HG02571 (cell line): ENCODE measurements around the gene SCGB3A2.
"Not testable (repeated sequence)": the region's sequence is repeated elsewhere in the genome, so short reads cannot be mapped to it uniquely, and the experiment has no call there.

Experiments used
- ATAC-seq: cut with Tn5 transposase; IDR thresholded peaks from one replicate; pipeline ENCODE4 v1.9.1; 2021; ENCODE audit warnings: mild to moderate bottlenecking, moderate library complexity; ENCODE audit not compliant: unreplicated experiment

Gene SCGB3A2

DNA sequence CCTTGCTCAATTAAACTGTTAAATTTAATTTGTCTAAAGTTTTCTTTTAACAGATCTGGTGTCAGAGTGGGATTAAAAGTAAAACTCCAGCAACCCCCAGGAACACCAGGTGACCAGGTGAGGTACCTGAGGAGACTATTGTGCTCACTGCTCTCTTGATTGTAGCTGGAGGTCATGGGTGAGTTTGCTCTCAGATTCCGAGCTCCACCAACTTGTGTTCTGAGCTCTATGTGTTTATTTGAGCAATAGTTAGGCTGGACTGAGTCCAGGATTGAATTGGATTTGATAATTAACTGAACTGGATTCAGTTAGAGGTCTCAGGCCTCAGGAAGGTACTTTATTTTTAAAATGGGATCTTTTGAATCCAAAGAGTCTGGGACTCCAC is 17.9 kb upstream of the SCGB3A2 start:
- ATAC-seq: no peak

DNA sequence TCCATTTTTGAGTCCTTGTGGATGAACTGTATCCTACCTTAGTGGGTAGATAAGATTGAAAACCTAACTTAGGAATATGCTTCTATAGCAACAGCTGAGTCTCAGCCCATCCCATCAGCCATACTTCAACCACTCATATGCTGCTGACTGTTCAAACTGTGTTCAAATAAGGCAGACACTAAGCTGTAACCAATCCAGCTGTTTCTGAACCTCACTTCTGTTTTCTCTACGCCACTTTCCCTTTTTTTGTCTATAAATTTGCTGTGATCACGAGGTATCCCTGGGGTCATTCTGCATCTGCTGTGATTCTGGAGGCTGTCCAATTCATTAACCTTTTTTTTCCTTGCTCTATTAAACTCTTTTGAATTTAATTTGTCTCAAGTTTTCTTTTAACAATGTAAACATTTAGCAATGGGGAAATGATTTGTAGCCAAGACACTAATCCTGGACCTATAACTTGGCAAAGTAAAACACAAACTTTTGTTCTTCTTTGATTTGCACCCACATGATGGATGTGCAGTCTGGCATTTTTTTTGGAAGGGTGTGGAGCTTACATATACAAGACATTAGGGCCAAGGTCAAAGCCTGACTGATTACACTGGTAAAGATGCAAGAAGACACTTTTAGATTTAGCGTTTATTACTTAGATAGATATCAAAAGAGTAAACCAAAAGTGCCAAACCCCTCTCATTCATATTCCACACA is 14.9 kb upstream of the SCGB3A2 start:
- ATAC-seq: no peak

DNA sequence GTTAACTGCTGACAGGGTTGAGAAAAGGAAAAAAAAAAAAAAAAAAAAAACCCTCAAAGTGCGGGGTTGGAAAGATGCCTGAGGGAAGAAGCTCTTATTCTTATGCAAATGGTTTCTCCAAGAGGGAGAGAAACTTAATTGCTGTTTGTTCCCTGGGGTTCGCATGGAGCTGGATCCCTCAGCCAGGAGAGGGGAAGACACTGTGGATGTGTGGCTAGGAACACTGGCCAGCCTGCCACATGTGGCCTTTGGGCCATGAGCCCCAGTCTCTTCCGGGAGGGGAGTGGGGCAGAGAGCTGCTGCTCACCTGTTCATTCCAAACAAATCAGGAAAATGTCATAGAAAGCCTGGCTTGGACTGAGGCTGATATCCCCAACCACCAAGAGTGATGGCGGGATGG is 9.4 kb upstream of the SCGB3A2 start:
- ATAC-seq: no peak

DNA sequence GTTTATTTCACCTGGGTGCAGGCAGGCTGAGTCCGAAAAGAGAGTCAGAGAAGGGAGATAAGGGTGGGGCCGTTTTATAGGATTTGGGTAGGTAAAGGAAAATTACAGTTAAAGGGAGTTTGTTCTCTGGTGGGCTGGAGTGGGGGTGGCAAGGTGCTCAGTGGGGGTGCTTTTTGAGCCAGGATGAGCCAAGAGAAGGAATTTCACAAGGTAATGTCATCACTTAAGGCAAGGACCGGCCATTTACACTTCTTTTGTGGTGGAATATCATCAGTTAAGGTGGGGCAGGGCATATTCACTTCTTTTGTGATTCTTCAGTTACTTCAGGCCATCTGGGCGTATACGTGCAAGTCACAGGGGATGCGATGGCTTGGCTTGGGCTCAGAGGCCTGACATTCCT is 8.6 kb upstream of the SCGB3A2 start:
- not testable (repeated sequence) for ATAC-seq

DNA sequence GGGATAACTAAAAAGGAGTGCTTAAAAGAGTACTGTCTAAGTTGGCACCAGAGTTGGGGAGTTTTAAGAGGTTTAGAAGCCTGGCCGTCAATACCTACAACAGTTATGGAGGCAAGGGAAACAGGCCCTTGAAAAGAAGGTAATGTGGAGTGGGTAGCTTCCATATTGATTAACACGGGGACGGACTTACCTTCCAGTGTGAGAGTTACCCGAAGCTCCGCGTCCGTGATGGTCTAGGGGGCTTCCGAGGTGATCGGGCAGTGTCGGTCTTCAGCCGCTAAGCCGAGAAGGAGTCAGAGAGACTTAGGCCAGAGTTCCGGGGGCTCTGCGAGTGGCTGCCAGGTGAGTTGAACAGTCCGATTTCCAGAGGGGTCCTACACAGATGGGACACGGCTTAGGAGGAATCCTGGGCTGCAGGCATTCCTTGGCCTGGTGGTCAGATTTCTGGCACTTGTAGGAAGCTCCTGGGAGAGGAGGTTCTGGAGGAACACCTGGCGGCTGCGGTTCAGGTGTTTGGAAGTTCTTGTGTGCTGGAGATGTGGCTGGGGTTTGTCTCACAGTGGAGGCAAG is 6.4 kb upstream of the SCGB3A2 start:
- not testable (repeated sequence) for ATAC-seq

DNA sequence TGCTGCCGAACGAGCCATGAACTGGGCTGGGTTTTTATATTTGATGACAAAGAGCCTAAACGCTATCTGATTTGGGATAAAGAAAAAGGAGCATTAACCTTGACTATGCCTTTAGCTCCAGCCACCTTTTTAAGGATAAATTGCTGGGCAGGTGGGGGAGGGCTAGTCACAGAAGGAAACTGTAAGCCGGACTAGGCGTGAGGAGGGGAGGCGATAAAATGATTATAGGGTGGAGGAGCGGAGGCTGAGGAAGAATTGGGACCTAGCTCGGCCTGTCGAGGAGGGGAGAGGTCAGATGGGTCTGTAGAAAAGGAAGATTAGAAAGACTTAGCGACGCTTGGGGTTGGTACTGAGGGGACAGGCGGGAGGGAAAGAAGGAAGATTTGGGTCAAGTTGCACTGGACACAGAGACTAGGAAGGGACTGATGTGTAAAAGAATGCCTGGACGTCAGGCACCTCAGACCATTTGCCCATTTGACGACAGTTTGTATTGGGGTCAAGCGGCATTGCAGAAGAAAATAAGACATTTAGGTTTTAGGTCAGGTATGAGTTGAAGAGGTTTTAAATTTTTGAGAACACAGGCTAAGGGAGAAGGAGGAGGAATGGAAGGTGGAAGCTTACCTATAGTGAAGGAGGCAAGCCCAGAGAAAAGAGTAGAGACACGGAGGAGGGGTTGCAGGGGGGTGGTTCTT is 5.6 kb upstream of the SCGB3A2 start:
- ATAC-seq: not testable (repeated sequence)

DNA sequence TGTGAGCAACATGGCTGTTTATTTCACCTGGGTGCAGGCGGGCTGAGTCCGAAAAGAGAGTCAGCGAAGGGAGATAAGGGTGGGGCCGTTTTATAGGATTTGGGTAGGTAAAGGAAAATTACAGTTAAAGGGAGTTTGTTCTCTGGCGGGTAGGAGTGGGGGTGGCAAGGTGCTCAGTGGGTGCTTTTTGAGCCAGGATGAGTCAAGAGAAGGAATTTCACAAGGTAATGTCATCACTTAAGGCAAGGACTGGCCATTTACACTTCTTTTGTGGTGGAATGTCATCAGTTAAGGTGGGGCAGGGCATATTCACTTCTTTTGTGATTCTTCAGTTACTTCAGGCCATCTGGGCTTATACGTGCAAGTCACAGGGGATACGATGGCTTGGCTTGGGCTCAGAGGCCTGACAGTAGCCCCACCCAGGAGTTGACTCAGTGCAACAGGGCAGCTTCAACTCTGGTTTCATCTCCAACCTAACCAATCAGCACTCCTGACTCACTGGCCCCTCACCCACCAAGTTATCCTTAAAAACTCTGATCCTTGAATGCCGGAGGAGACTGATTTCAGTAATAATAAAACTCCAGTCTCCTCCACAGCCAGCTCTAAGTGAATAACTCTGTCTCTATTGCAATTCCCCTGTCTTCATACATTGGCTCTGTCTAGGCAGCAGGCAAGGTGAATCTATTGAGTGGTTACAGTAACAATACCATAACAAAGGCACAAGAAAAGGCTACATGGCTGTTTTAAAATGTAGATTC is 4.2 kb upstream of the SCGB3A2 start:
- ATAC-seq: not testable (repeated sequence)

DNA sequence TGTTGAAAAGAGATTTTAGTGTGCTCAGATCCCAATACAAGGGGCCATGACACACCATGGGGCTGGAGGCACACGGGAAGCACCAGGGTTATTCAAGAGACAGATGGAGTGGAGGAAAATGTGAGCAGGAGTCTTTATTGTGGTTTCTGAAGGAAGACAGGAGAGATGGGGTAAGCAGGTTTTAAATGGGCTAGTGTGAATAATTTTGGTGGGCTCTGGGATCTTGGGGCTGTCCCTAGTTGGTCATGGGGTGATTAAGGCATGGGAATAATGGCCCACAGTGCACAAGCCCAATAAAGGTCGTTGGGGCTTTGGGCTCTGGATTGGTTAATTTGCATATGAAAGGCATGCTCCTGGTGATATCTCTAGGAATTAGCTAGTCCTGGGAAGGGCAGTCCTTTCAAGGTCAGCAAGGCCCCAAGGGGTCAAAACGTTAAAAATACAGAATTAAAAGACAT is 3.6 kb upstream of the SCGB3A2 start:
- ATAC-seq: no peak

DNA sequence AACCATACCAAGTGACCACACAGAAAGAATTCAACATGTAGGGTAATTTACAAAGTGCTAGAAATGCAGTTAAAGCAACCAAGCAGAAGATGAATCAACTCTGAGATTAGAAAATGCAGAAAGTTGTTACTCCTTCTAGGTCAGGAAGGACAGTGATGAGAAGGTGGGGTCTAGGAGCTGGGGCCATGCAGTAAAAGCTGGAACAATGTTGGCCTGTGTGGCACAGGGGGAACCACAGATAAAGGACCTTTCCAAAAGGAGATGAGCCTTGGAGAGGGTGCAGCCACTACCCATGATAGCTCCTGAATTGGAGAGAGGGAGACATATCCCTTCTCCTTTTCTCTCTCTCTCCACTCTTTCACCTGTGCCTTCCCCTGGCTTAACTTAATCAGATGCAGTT is 2.4 kb upstream of the SCGB3A2 start:
- ATAC-seq: no peak

DNA sequence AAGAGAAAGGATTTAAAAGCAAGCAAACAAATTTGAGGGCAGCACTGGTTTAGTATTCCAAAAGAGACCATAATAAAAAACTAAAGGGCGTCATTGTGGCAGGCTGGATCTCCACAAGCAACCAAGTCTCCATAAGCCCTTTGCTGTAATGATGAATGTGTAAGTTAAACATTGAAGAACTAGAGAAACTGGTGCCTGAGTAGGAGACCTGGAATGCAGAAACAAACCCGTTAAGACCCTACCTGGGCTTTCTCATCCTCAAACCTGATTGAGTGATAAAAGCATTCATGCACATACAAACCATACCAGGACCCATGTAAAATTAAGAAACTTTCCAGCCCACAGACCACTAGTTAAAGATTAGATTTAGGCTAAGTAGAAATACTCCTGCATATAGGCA is 1.9 kb upstream of the SCGB3A2 start:
- ATAC-seq: no peak

DNA sequence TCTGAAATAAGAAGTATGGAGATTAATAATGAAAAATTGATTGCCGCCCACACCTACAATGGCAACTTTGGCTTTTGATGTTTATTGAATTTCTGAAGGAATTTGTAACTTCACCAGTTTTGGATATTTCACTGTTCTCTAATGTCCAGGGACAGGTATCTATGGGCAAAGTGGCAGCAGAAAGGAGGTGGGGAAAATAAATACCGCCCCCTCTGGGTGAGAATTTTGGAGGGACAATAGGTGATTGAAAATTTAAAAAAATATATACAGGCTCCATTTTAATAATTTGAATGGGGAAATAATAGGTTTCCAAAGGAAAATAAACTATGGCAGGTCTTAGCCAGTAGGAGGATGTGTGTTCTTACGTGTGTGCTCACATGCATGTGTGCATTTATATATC is 1.3 kb downstream of the SCGB3A2 start:
- ATAC-seq: no peak

DNA sequence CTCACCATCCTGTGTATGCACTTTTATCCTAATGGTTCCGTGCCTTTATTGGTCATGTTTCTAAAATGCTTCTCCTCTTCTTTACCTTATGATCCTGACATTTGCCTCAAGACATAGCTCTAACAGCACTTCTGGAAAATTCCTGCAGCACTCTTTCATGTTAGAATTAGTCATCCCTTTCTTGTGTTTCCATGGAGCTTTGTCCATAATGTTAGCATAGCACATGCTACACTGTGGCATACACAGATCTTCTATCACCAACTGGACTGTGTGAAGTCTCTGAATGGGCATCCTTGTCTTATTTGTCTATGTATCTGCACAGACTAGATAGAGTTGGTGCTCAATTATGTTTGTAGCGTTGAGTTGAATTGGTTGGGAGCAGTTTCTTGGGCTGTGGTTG is 2.0 kb downstream of the SCGB3A2 start:
- no peak for ATAC-seq

DNA sequence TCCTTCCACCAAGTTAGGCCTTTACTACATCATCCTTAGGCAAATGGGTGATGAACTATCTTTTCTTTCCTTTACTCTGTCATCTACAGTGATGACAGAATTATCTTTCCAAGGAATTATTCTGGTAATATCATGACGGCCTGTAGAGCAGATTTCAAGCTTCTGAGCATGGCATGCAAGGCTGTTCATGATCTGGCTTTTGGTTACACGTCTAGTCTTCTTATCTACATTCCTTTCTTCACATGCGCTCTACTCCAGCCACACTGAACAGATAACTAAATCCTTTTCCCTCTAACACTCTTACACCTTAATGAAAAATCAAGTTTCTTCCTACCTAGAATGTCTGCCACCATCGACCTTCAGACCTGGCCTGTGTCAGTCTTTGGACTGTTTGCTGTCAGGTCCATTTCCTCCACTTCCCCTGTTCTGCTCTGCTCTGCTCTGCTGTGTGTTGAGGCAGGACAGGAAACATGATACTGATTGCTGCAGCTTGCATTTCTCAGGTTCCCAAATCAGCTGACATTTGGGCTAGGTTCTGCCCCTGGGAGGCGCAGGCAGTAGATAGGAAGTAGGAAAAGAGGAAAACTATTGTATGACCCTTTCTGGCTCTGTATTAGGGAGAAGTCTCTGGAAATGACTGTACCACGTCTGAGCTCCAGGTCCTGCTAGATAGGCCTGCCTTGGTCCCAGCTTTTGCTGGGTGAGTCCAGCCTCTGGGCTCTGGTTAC is 4.2 kb downstream of the SCGB3A2 start:
- ATAC-seq: no peak

DNA sequence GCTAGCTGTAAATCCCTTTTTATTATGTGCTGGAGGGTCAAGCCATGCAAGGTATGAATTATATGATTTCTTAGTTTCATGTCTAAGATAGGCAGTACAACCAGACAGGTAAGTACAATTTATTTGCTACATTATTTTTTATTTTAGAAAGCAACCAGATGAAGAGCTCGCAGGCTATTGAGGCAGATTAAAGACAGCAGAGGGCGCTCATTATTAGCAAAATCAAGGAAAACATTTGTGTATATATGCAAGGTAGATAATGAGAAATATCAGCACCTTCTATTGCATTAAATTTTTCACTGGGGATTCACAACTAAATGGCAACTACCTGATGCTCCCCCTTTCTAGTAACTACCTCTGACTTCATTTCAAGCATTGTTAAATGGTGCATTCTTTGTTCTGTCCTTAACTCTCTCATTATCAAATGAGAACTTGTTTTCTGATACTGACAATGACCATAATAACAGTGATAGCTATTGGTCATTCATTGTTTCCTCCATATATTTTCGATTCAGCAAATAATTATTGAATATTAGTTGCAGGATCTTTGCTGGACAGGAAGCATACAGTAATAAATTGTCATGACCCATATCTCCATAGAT is 8.6 kb downstream of the SCGB3A2 start:
- no peak for ATAC-seq

DNA sequence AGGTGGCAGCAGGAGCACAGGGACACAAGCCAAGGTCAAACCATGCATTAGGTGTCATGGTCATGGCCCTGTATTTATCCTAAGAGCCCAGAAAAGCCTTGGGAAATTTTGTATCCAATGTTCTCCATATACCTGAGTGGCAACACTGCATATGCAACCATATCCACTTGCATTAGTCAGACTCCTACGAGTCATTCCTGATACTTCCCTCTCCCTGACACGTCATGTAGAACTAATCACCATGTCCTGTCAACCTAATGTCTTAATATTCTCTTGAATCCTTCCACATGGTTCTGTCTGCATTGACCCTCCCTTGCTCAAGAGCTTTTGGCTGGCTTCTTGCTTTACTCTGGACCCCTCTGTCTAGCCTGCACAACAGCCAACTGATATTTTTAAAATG is 9.4 kb downstream of the SCGB3A2 start:
- ATAC-seq: no peak

DNA sequence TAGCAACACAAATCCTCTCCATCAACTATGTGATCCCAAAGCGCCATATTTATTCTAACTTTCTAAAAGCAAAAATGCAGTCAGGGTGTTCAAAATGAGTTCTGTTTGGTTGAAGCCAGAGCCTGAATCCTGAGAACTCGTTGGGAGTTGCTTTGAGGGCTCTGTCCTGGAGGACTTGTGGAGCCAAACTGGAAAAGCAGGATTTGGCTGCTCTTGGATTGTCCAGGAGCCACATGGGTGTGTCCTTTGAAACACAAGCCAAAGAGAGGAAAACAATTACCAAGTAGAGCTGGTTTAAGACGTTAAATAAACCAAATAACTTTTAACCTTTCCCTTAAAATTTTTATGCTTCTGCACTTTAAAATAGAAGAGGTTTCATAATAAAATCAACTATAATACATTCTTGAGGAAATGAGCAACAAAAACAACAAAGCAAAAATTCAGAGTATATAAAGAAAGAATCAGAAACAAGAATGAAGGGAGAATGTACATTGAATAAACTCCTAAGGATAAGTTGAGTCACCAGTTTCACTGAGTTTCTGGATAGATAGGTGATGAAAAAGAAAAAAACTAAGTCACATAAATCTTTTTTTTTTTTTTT is 14.3 kb downstream of the SCGB3A2 start:
- ATAC-seq: no peak

DNA sequence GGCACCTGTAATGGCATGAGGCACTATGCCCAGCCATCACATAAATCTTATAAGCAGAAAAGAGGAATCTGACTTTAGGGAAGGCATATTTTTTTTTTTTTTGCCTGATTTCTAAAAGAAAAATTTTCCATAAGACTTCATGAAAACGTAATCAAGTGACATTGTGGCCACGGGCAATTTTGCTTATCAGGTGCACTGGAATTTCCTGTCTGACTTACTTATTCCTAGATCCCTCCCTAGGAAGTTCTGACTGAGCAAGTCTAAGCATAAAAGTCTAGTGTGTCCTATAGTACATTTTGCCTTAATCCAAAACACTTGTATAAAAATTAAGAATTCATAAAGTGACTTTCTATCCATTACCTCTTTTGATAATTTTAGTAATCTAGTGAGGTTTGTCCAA is 15.3 kb downstream of the SCGB3A2 start:
- no peak for ATAC-seq

DNA sequence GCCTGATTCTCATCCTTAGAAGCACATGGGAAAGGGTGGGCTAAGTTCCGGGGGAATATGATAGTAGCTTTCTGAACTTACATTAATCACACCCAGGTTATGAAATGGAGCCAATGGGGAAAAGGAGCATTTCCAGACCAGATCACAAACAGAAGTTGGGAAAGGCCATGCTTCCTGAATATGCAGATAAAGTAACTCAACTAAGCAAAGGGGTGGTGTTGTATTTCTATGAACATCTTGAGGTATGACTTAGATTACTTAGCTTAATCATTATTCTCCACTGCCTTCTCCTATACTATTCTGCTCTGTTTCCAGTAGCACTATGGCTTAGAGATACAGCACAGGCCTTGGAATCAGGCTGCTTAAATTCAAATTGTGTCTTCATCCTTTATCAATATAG is 17.4 kb downstream of the SCGB3A2 start:
- ATAC-seq: no peak

DNA sequence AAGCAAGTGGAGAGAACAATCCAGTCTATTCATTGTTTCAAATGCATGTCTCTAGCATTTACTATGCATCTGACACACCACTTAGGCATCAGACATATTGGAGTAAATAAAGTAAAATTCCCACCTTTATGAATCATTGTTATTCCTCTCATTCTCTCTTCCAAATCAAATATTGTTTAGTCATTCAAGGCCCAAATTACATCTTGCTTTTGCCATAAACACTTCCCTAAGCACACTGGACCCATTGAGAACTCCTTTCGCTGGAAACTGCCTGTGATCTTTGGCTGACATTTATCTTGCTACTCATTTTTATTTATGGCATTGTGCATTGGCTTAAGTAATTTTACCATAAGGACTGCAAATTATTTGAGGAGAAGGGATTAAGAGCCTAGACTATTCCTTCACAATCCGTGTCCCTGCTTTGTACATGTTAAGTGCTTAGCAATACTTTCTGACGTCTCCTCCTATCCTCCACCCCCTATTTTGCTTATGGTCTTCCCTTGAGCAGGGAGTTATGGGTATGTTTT is 20.4 kb downstream of the SCGB3A2 start:
- no peak for ATAC-seq

DNA sequence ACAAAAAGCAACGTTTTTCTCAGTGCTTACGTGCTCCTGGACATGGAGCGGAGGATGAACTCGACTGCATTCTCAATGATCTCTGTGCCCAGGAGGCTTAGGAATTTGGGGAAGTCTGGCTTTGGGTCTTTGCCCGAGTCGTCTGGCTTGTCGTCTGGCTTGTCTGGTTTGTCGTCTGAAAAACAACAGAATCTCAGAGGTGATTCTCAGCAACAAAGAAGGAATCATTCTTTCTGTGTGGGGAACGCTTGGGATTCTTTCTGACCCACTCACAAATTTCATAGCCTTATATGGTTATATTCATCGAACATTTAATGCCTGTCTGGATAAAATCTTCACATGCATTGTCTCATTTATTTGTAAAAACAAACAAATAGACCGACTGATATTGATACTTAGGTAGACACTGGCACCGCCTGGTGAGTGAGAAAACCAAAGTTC is 23.1 kb downstream of the SCGB3A2 start:
- no peak for ATAC-seq
